CD14-positive monocyte (primary cell): Measurements from ENCODE around the gene POMC. TPM values are rescaled to one million over a fixed set of nuclear protein-coding genes. Genes with fewer than 3 reads are reported as not detected.

Experiments used
- DNase-seq, 3 donors: peaks; one replicate each; pipeline ENCODE4 v3.0.0-alpha.2; 2011 to 2022
- H2AFZ ChIP-seq: 2 replicates; pipeline ENCODE4 v1.6.0; 2012; ENCODE audit warnings: mild to moderate bottlenecking, low read depth, low read length, inconsistent platforms; ENCODE audit not compliant: insufficient read depth, poor library complexity, severe bottlenecking
- H3K27ac ChIP-seq, 2 donors: 1 replicate in 1 of 2; 2 replicates in 1 of 2; pipeline ENCODE4 v1.5.1; 2012 to 2013; ENCODE audit warnings: low read length in 2 of 2, control low read depth in 1 of 2, inconsistent platforms in 1 of 2, low read depth in 1 of 2, mild to moderate bottlenecking in 1 of 2
- H3K27me3 ChIP-seq, 2 donors: one replicate each; pipeline versions ENCODE4 v1.6.0 to v1.6.1; 2011 to 2013; ENCODE audit warnings: low read length in 2 of 2; ENCODE audit not compliant: control insufficient read depth in 2 of 2, insufficient read depth in 2 of 2
- H3K36me3 ChIP-seq, 2 donors: replicated peaks in 1 of 2; 1 replicate in 1 of 2; 2 replicates in 1 of 2; pipeline versions ENCODE4 v1.5.1 to v1.6.1; 2012 to 2013; ENCODE audit warnings: low read length in 2 of 2, control low read depth in 1 of 2, inconsistent platforms in 1 of 2, mild to moderate bottlenecking in 1 of 2; ENCODE audit not compliant: insufficient read depth in 2 of 2, control insufficient read depth in 1 of 2
- H3K4me1 ChIP-seq, 2 donors: 1 replicate in 1 of 2; 2 replicates in 1 of 2; pipeline versions ENCODE4 v1.5.1 to v1.6.1; 2012 to 2013; ENCODE audit warnings: low read length in 2 of 2, control low read depth in 1 of 2, inconsistent platforms in 1 of 2, mild to moderate bottlenecking in 1 of 2, moderate library complexity in 1 of 2; ENCODE audit not compliant: insufficient read depth in 2 of 2, control insufficient read depth in 1 of 2
- H3K4me2 ChIP-seq: replicated peaks from 2 replicates; pipeline ENCODE3; 2012; ENCODE audit warnings: low read length, moderate library complexity, mild to moderate bottlenecking; ENCODE audit not compliant: poor library complexity, severe bottlenecking; ENCODE audit errors: extremely low read depth
- H3K4me3 ChIP-seq, 3 experiments: fragments of 200-600 bp in 1 of 3; sonication (generic) in 1 of 3; replicated peaks in 1 of 3; 1 replicate in 2 of 3; 2 replicates in 1 of 3; pipeline ENCODE4 v1.5.1; 2011 to 2013; ENCODE audit warnings: low read length in 3 of 3, mild to moderate bottlenecking in 3 of 3, control low read depth in 2 of 3, low read depth in 2 of 3, inconsistent platforms in 1 of 3, moderate library complexity in 1 of 3
- H3K79me2 ChIP-seq: 2 replicates; pipeline ENCODE4 v1.6.0; 2012; ENCODE audit warnings: mild to moderate bottlenecking, control low read depth, inconsistent platforms, low read length, moderate library complexity; ENCODE audit not compliant: insufficient read depth
- H3K9ac ChIP-seq: 2 replicates; pipeline ENCODE4 v1.6.0; 2017; ENCODE audit warnings: low read length, mild to moderate bottlenecking; ENCODE audit not compliant: insufficient read depth, poor library complexity, severe bottlenecking
- H3K9me3 ChIP-seq, 2 donors: replicated peaks in 1 of 2; 1 replicate in 1 of 2; 2 replicates in 1 of 2; pipeline versions ENCODE4 v1.5.1 to v1.6.1; 2012 to 2013; ENCODE audit warnings: low read length in 2 of 2, control low read depth in 1 of 2; ENCODE audit not compliant: control insufficient read depth in 1 of 2, insufficient read depth in 1 of 2
- H4K20me1 ChIP-seq: 2 replicates; pipeline ENCODE4 v1.6.0; 2012; ENCODE audit warnings: mild to moderate bottlenecking, low read length, control low read depth, moderate library complexity; ENCODE audit not compliant: insufficient read depth
- H3K27ac Mint-ChIP-seq, 7 donors: one replicate each; pipeline ENCODE4 v1.8.0; 2020; ENCODE audit warnings: mild to moderate bottlenecking in 7 of 7, mixed read lengths in 7 of 7, moderate library complexity in 6 of 7, inconsistent platforms in 2 of 7
- H3K27me3 Mint-ChIP-seq, 3 donors: one replicate each; pipeline ENCODE4 v1.8.0; 2021 to 2022; ENCODE audit warnings: low read depth in 3 of 3, mild to moderate bottlenecking in 3 of 3, mixed read lengths in 3 of 3, moderate library complexity in 3 of 3, inconsistent platforms in 1 of 3
- H3K36me3 Mint-ChIP-seq, 2 donors: one replicate each; pipeline ENCODE4 v1.8.0; 2020; ENCODE audit warnings: mixed read lengths in 2 of 2, inconsistent platforms in 1 of 2, mild to moderate bottlenecking in 1 of 2
- H3K4me1 Mint-ChIP-seq: one replicate; pipeline ENCODE4 v1.8.0; 2020; ENCODE audit warnings: mild to moderate bottlenecking, mixed read lengths
- H3K4me3 Mint-ChIP-seq, 2 donors: one replicate each; pipeline ENCODE4 v1.8.0; 2020; ENCODE audit warnings: mild to moderate bottlenecking in 2 of 2, mixed read lengths in 2 of 2, moderate library complexity in 1 of 2
- H3K9me3 Mint-ChIP-seq, 7 donors: one replicate each; pipeline ENCODE4 v1.8.0; 2020 to 2022; ENCODE audit warnings: mixed read lengths in 7 of 7, mild to moderate bottlenecking in 6 of 7, moderate library complexity in 6 of 7, inconsistent platforms in 2 of 7
- CTCF ChIP-seq: fragments of 200-600 bp; IDR thresholded peaks from one replicate; pipeline ENCODE4 v1.8.0; 2022; ENCODE audit warnings: antibody characterized with exemption, mild to moderate bottlenecking
- WGBS: methylation state at CpG from one replicate; pipeline ENCODE4 v1.1.5; 2013; ENCODE audit warnings: missing lambda C conversion rate; ENCODE audit not compliant: insufficient coverage; 5-methylcytosine and 5-hydroxymethylcytosine counted together
- intact Hi-C, 2 donors: fragments of 100-400 bp; cut with micrococcal nuclease; formaldehyde crosslinking; loops; one replicate each; pipeline versions ENCODE4 v1.15.0 to v1.15.1; 2023
- polyA plus RNA-seq, 3 donors: library from polyadenylated mRNA; depleted of rRNA in 1 of 3; unstranded in 2 of 3; stranded (reverse) in 1 of 3; fragments of 300-500 nt in 2 of 3; fragments of >200 nt in 1 of 3; fragmentation: Illumina TruSeq in 2 of 3; gene quantifications; 1 replicate in 2 of 3; 2 replicates in 1 of 3; pipeline ENCODE4 v1.2.3, GENCODE V29; 2012 to 2021

Gene POMC
- polyA plus RNA-seq, 3 donors, result 3.5 to 4.7 (median 4.6) TPM

DNA sequence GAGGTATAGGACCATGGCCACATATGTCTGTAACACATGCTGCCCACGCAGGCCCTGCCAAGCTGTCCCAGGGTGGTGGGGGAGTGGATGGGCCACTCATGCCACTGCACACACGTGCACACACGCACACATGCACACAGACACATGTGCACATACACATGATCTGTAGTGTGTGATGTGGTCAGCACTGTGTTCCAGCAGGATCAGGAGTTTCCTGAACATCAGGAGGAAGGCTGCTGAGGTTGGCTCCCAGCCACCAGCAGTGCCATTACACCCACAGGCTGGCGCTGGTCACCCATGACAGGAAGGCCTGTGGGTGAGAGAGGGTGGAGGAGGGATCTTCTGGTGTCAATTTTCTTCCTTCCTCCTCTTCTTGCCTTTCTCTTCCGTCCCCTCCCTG, 44.7 kb downstream of the POMC start:
- Mint-ChIP-seq H3K36me3 (no peaks in the 10 kb centered on the region), H3K4me3 (no peak overlapping the region), H3K9me3 (peaks cover 0 to 2% (median 0%) of the 10 kb centered on the region in 7 donors), H3K27ac (no peak overlapping the region), H3K4me1 (peaks cover 13% of the 10 kb centered on the region), H3K27me3 (peaks cover 1 to 4% (median 2%) of the 10 kb centered on the region in 3 donors)
- intact Hi-C loops, result no loop called here
- TF ChIP-seq CTCF, result no peak
- Histone ChIP-seq H3K9me3 (no peaks in the 10 kb centered on the region), H3K4me3 (no peak overlapping the region), H3K4me1 (peaks cover 0 to 9% of the 10 kb centered on the region in 2 donors), H2AFZ (no peak overlapping the region), H3K4me2 (no peak overlapping the region), H3K27me3 (no peaks in the 10 kb centered on the region), H3K36me3 (no peaks in the 10 kb centered on the region), H3K27ac (no peak overlapping the region), H3K79me2 (no peaks in the 10 kb centered on the region), H4K20me1 (no peaks in the 10 kb centered on the region), H3K9ac (no peak overlapping the region)
- WGBS, result 20% methylated on average over 2 of the region's 5 CpGs
- no peak for DNase-seq

- Mint-ChIP-seq H3K36me3 (no peaks in the 10 kb centered on the region), H3K4me3 (no peak overlapping the region), H3K27ac (peak overlapping the region in 1 of 7 donors; percentile 52), H3K27me3 (peaks cover 0 to 4% (median 1%) of the 10 kb centered on the region in 3 donors), H3K9me3 (peaks cover 0 to 3% (median 0%) of the 10 kb centered on the region in 7 donors), H3K4me1 (peaks cover 12% of the 10 kb centered on the region)
- Histone ChIP-seq H3K79me2 (no peaks in the 10 kb centered on the region), H3K4me3 (no peak overlapping the region), H3K4me1 (peaks cover 0 to 9% of the 10 kb centered on the region in 2 donors), H3K9ac (no peak overlapping the region), H4K20me1 (no peaks in the 10 kb centered on the region), H3K4me2 (no peak overlapping the region), H3K9me3 (no peaks in the 10 kb centered on the region), H3K36me3 (no peaks in the 10 kb centered on the region), H2AFZ (no peak overlapping the region), H3K27ac (no peak overlapping the region), H3K27me3 (no peaks in the 10 kb centered on the region)
- 100% methylated on average over 3 of the region's 3 CpGs for WGBS
- no peak for DNase-seq
- TF ChIP-seq CTCF, result no peak
- intact Hi-C loops, result no loop called here
Observed at GRCh38 chr2:25122367-25122766, 46.0 kb downstream of the POMC start.
